Adipocyte (in vitro differentiated cells): ENCODE results near the gene IGSF1.

ENCODE experiments used
- DNase-seq: peaks from one replicate; pipeline ENCODE4 v3.0.0-alpha.2; 2015; ENCODE audit warnings: low read depth
- H3K27me3 ChIP-seq: replicated peaks from 2 replicates; pipeline ENCODE4 v1.7.0; 2013; ENCODE audit warnings: mild to moderate bottlenecking, low read length, moderate library complexity; ENCODE audit not compliant: control insufficient read depth, insufficient read depth
- H3K36me3 ChIP-seq: 2 replicates; pipeline ENCODE4 v1.7.0; 2013; ENCODE audit warnings: low read length, mild to moderate bottlenecking, moderate library complexity; ENCODE audit not compliant: control insufficient read depth, insufficient read depth, severe bottlenecking
- H3K4me1 ChIP-seq: 2 replicates; pipeline ENCODE4 v1.7.0; 2013; ENCODE audit warnings: mild to moderate bottlenecking, low read length, moderate library complexity; ENCODE audit not compliant: control insufficient read depth, insufficient read depth
- H3K4me3 ChIP-seq: 2 replicates; pipeline ENCODE4 v1.7.0; 2013; ENCODE audit warnings: mild to moderate bottlenecking, low read length, moderate library complexity
- H3K9ac ChIP-seq: 2 replicates; pipeline ENCODE4 v1.7.0; 2013; ENCODE audit warnings: mild to moderate bottlenecking, low read length, moderate library complexity
- H3K9me3 ChIP-seq: 2 replicates; pipeline ENCODE4 v1.7.0; 2013; ENCODE audit warnings: mild to moderate bottlenecking, low read length, moderate library complexity; ENCODE audit not compliant: control insufficient read depth

Gene IGSF1

DNA sequence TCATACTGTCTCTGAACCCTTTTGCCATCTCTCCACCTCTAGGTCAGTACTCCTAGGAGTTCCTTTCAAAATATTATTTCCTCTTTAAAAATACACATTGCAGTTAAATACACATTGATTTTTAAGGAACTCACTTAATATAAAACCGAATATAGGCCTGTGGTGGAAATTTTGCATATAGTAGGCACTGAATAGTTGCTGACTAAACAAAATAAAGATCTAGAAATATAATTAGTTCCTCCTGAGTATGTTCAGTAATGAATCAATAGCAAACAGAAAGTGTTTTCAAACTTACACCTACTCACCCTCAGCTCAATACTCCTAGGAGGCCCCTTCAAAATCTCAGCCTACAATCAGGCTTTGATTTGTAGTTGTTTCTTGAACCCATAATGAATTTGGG, 61.5 kb downstream of the IGSF1 start:
- peaks cover 7% of the 10 kb centered on the region for H3K9me3 ChIP-seq
- H3K36me3 ChIP-seq, result no peaks in the 10 kb centered on the region
- no peak overlapping the region for H3K4me3 ChIP-seq
- no peak for DNase-seq
- H3K9ac ChIP-seq, result no peak overlapping the region
- peaks cover 41% of the 10 kb centered on the region for H3K27me3 ChIP-seq
- no peaks in the 10 kb centered on the region for H3K4me1 ChIP-seq

GRCh38 chrX:131226591-131226990, 62.5 kb downstream of the IGSF1 start:
- Histone ChIP-seq H3K9ac (no peak overlapping the region), H3K4me1 (no peaks in the 10 kb centered on the region), H3K36me3 (no peaks in the 10 kb centered on the region), H3K4me3 (no peak overlapping the region), H3K9me3 (peaks cover 7% of the 10 kb centered on the region), H3K27me3 (peaks cover 41% of the 10 kb centered on the region)
- DNase-seq, result no peak

DNA sequence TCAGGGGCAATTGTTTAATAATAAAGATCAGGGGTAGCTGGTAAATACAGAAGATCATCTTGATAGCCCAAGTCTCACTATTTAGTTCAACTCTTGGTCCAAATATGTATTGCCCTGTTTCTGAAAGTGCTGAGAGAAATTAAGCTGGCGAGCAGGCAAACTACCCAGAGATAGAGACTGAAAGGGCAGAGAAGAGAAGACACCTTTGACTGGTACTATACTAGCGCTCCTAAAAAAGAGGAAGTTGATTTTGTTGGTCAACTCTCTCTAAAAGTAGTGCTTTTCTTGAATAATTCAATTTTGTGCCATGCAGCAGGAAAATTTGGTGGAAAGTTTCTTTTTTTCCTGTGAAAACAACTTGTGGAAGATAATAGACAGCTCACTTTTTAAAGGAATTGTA, 64.0 kb downstream of the IGSF1 start:
- Histone ChIP-seq H3K27me3 (peaks cover 34% of the 10 kb centered on the region), H3K9ac (no peak overlapping the region), H3K4me1 (no peaks in the 10 kb centered on the region), H3K4me3 (no peak overlapping the region), H3K36me3 (no peaks in the 10 kb centered on the region), H3K9me3 (peaks cover 3% of the 10 kb centered on the region)
- DNase-seq, result no peak
